ENCODE results near the gene GRK4. TPM values are rescaled to one million over a fixed set of nuclear protein-coding genes. Genes with fewer than 3 reads are reported as not detected.

The GRK4 gene
- total RNA-seq, 4 donors from 2014 or later, result 7.6 to 10.8 (median 9.1) TPM

GRCh38 chr4:2929469-2929868, 33.9 kb upstream of the GRK4 start:
- peaks cover 26 to 35% of the 10 kb centered on the region in 2 donors for H3K36me3 ChIP-seq
- TF ChIP-seq POLR2A (IDR thresholded peaks at IDR 0.05) (no peak), CTCF (IDR thresholded peaks at IDR 0.05) (no peak)
- 83 to 93% methylated on average over 16 of the region's 16 CpGs for WGBS, 2 donors
- peaks cover 52% of the 10 kb centered on the region in 2 donors for H3K4me1 ChIP-seq
- H3K27me3 ChIP-seq, result no peaks in the 10 kb centered on the region
- intact Hi-C loops (cut with DNase I), result no loop called here
- no peak for DNase-seq
- H3K27ac ChIP-seq, result peak overlapping the region; percentile 40 to 97 (median 88)
- no peak overlapping the region for H3K4me3 ChIP-seq (replicated peaks in 1 of 3)
- no peaks in the 10 kb centered on the region for H3K9me3 ChIP-seq

- Histone ChIP-seq H3K27ac (peak overlapping the region; percentile 86 to 97 (median 88)), H3K4me1 (peaks cover 44 to 45% of the 10 kb centered on the region in 2 donors), H3K36me3 (peaks cover 26 to 35% of the 10 kb centered on the region in 2 donors), H3K27me3 (no peaks in the 10 kb centered on the region), H3K9me3 (no peaks in the 10 kb centered on the region), H3K4me3 (replicated peaks in 1 of 3) (no peak overlapping the region)
- intact Hi-C loops (cut with DNase I), result loop anchor here (5.0 kb wide), 2 partner anchors 88 to 168 kb away; partner anchors contain the start of gene ADD1
- 55 to 59% methylated on average over 8 to 12 of the region's 12 CpGs for WGBS, 2 donors
- TF ChIP-seq POLR2A (IDR thresholded peaks at IDR 0.05) (peak in 1 of 2 donors; percentile 61), CTCF (IDR thresholded peaks at IDR 0.05) (no peak)
- peak in 1 of 2 donors; percentile 72 for DNase-seq
Observed at GRCh38 chr4:2930135-2930757, 33.1 kb upstream of the GRK4 start.

- H3K36me3 ChIP-seq, result peaks cover 22 to 31% of the 10 kb centered on the region in 2 donors
- H3K27me3 ChIP-seq, result no peaks in the 10 kb centered on the region
- H3K9me3 ChIP-seq, result no peaks in the 10 kb centered on the region
- 55% methylated on average over 14 of the region's 34 CpGs; no CpG with 5 or more reads in 1 of the 2 donors for WGBS, 2 donors
- no peak overlapping the region for H3K4me3 ChIP-seq (replicated peaks in 1 of 3)
- H3K4me1 ChIP-seq, result peaks cover 51 to 52% of the 10 kb centered on the region in 2 donors
- intact Hi-C loops (cut with DNase I), result loop anchor here (5.0 kb wide), 2 partner anchors 89 to 169 kb away; partner anchors contain the start of gene ADD1
- peak; percentile 93 for DNase-seq
- H3K27ac ChIP-seq, result peak overlapping the region; percentile 86 to 97 (median 88)
- TF ChIP-seq POLR2A (IDR thresholded peaks at IDR 0.05), result peak in 1 of 2 donors; percentile 58
- peak in 5 of 6 experiments; percentile 16 to 63 (median 55) for TF ChIP-seq CTCF (IDR thresholded peaks at IDR 0.05)
Observed at GRCh38 chr4:2930758-2931511, 32.4 kb upstream of the GRK4 start.

- Histone ChIP-seq H3K4me1 (peaks cover 55 to 57% of the 10 kb centered on the region in 2 donors), H3K27me3 (no peaks in the 10 kb centered on the region), H3K4me3 (replicated peaks in 1 of 3) (no peak overlapping the region), H3K9me3 (no peaks in the 10 kb centered on the region), H3K36me3 (peaks cover 14 to 23% of the 10 kb centered on the region in 2 donors), H3K27ac (peak overlapping the region; percentile 86 to 97 (median 88))
- intact Hi-C loops (cut with DNase I), result loop anchor here (5.0 kb wide), 2 partner anchors 89 to 169 kb away; partner anchors contain the start of gene ADD1
- WGBS, 2 donors, result 84 to 93% methylated on average over 30 to 33 of the region's 38 CpGs
- no peak for TF ChIP-seq POLR2A (IDR thresholded peaks at IDR 0.05)
- no peak for TF ChIP-seq CTCF (IDR thresholded peaks at IDR 0.05)
- peak in 1 of 2 donors; percentile 37 for DNase-seq
Observed at GRCh38 chr4:2931512-2932301, 31.7 kb upstream of the GRK4 start.
